ENCODE data around the gene ATP6V1B1. TPM values are rescaled to one million over a fixed set of nuclear protein-coding genes. Genes with fewer than 3 reads are reported as not detected.

ATP6V1B1 gene
- total RNA-seq: under 1 TPM in 1 of 4 donors, not detected in 3; 0.46 TPM

GRCh38 chr2:70935468-70936164 lies at the start of gene ATP6V1B1:
Gene ATP6V1B1 (plus strand): TSS chr2:70935900. CDS start chr2:70935955, 55 bp downstream.
- WGBS, 2 donors (ENCODE audit: low coverage in 1 of 2): 43 to 48% methylated on average over 2 to 5 of the region's 14 CpGs
- no peak within 1 kb of the TSS for H3K4me3 ChIP-seq
- ATAC-seq: no peak

GRCh38 chr2:70886541-70886987 lies 49.1 kb upstream of the ATP6V1B1 start:
- Histone ChIP-seq H3K27me3 (peaks cover 100% of the 10 kb centered on the region), H3K4me3 (no peak overlapping the region), H3K9me3 (peaks cover 0 to 14% (median 0%) of the 10 kb centered on the region in 3 donors), H3K27ac (no peak overlapping the region), H3K4me1 (peaks cover 0 to 30% (median 19%) of the 10 kb centered on the region in 3 donors), H3K36me3 (no peaks in the 10 kb centered on the region)
- 3 to 17% methylated on average over 5 to 7 of the region's 10 CpGs for WGBS, 2 donors (ENCODE audit: low coverage in 1 of 2)
- ATAC-seq: no peak
- TF ChIP-seq POLR2A (IDR thresholded peaks at IDR 0.05): no peak
- TF ChIP-seq POLR2AphosphoS5 (IDR thresholded peaks at IDR 0.05): no peak
- no peak for TF ChIP-seq EP300 (IDR thresholded peaks at IDR 0.05)
- TF ChIP-seq CTCF (IDR thresholded peaks at IDR 0.05): no peak

More at GRCh38 chr2:70935468-70936164, at the start of gene ATP6V1B1:
- peaks cover 64% of the 10 kb centered on the region for H3K27me3 ChIP-seq
- TF ChIP-seq CTCF (IDR thresholded peaks at IDR 0.05): no peak
- no peak within 1 kb of the TSS for H3K27ac ChIP-seq
- no peaks in the 10 kb centered on the region for H3K9me3 ChIP-seq
- H3K4me1 ChIP-seq: no peaks in the 10 kb centered on the region
- H3K36me3 ChIP-seq: no peaks in the 10 kb centered on the region

GRCh38 chr2:70887208-70887549 lies 48.5 kb upstream of the ATP6V1B1 start:
- ATAC-seq: no peak
- peaks cover 100% of the 10 kb centered on the region for H3K27me3 ChIP-seq

GRCh38 chr2:70887550-70888246 lies 48.0 kb upstream of the ATP6V1B1 start:
- WGBS, 2 donors (ENCODE audit: low coverage in 1 of 2): 1 to 3% methylated on average over 20 to 21 of the region's 58 CpGs
- H3K27ac ChIP-seq: peak overlapping the region in 1 of 4 donors; percentile 30

More at GRCh38 chr2:70887208-70887549, 48.5 kb upstream of the ATP6V1B1 start:
- Histone ChIP-seq H3K4me1 (peaks cover 0 to 30% (median 19%) of the 10 kb centered on the region in 3 donors), H3K27ac (peak overlapping the region in 1 of 4 donors; percentile 30), H3K4me3 (peak overlapping the region; percentile 6 to 50), H3K36me3 (no peaks in the 10 kb centered on the region), H3K9me3 (peaks cover 0 to 14% (median 0%) of the 10 kb centered on the region in 3 donors)
- 6 to 8% methylated on average over 8 of the region's 8 CpGs for WGBS, 2 donors (ENCODE audit: low coverage in 1 of 2)
- no peak for TF ChIP-seq POLR2A (IDR thresholded peaks at IDR 0.05)
- TF ChIP-seq POLR2AphosphoS5 (IDR thresholded peaks at IDR 0.05): no peak
- TF ChIP-seq EP300 (IDR thresholded peaks at IDR 0.05): no peak
- no peak for TF ChIP-seq CTCF (IDR thresholded peaks at IDR 0.05)

More at GRCh38 chr2:70887550-70888246, 48.0 kb upstream of the ATP6V1B1 start:
- H3K4me3 ChIP-seq: peak overlapping the region; percentile 6 to 50
- H3K4me1 ChIP-seq: peaks cover 0 to 30% (median 19%) of the 10 kb centered on the region in 3 donors
- TF ChIP-seq POLR2A (IDR thresholded peaks at IDR 0.05): no peak
- TF ChIP-seq EP300 (IDR thresholded peaks at IDR 0.05): no peak
- no peak for TF ChIP-seq POLR2AphosphoS5 (IDR thresholded peaks at IDR 0.05)
- TF ChIP-seq CTCF (IDR thresholded peaks at IDR 0.05): no peak
- ATAC-seq: no peak
- H3K36me3 ChIP-seq: no peaks in the 10 kb centered on the region
- peaks cover 0 to 10% (median 0%) of the 10 kb centered on the region in 3 donors for H3K9me3 ChIP-seq
- H3K27me3 ChIP-seq: peaks cover 100% of the 10 kb centered on the region
